HepG2 (cell line): ENCODE results near the gene ANKZF1. TPM values are rescaled to one million over a fixed set of nuclear protein-coding genes. Genes with fewer than 3 reads are reported as not detected.

Experiments used
- ADNP ChIP-seq: sonication (generic); formaldehyde crosslinking; IDR thresholded peaks from 2 replicates; pipeline ENCODE4 v1.4.0; 2020; ENCODE audit warnings: missing genetic modification reagents
- ATF1 ChIP-seq: IDR thresholded peaks from 2 replicates; pipeline ENCODE4 v1.6.1; 2016; ENCODE audit warnings: mild to moderate bottlenecking, control low read depth
- CAMTA2 ChIP-seq: sonication (generic); formaldehyde crosslinking; IDR thresholded peaks from 2 replicates; pipeline ENCODE4 v1.4.0; 2020; ENCODE audit warnings: mild to moderate bottlenecking, missing genetic modification reagents, borderline replicate concordance
- CHCHD3 ChIP-seq: sonication (generic); formaldehyde crosslinking; IDR thresholded peaks from 2 replicates; pipeline ENCODE4 v1.8.0; 2022; ENCODE audit warnings: mild to moderate bottlenecking, missing genetic modification reagents, moderate library complexity
- HMG20B ChIP-seq: conservative IDR thresholded peaks from 2 replicates; pipeline ENCODE4 v1.6.1; 2016; ENCODE audit warnings: missing genetic modification reagents, missing compliant biosample characterization
- JUND ChIP-seq: sonication (generic); formaldehyde crosslinking; IDR thresholded peaks from 2 replicates; pipeline ENCODE4 v1.8.0; 2022; ENCODE audit warnings: mild to moderate bottlenecking, missing genetic modification reagents
- PAWR ChIP-seq: sonication (generic); formaldehyde crosslinking; IDR thresholded peaks from 2 replicates; pipeline ENCODE4 v1.4.0; 2020; ENCODE audit warnings: missing genetic modification reagents, mild to moderate bottlenecking, borderline replicate concordance
- SP140L ChIP-seq: sonication (generic); formaldehyde crosslinking; IDR thresholded peaks from 2 replicates; pipeline ENCODE4 v1.4.0; 2020; ENCODE audit warnings: missing genetic modification reagents, borderline replicate concordance
- STAG1 ChIP-seq: sonication (generic); formaldehyde crosslinking; IDR thresholded peaks from 2 replicates; pipeline ENCODE4 v1.4.0; 2020; ENCODE audit warnings: missing genetic modification reagents
- ZBTB7A ChIP-seq: sonication (generic); formaldehyde crosslinking; IDR thresholded peaks from 2 replicates; pipeline ENCODE4 v1.8.0; 2022; ENCODE audit warnings: mild to moderate bottlenecking, missing genetic modification reagents
- ZNF556 ChIP-seq: sonication (generic); formaldehyde crosslinking; IDR thresholded peaks from 2 replicates; pipeline ENCODE4 v1.4.0; 2020; ENCODE audit warnings: mild to moderate bottlenecking, missing genetic modification reagents, borderline replicate concordance
- ZNF607 ChIP-seq: sonication (generic); formaldehyde crosslinking; IDR thresholded peaks from 2 replicates; pipeline ENCODE4 v1.5.1; 2020; ENCODE audit warnings: missing genetic modification reagents, mild to moderate bottlenecking, borderline replicate concordance
- ZNF766 ChIP-seq: sonication (generic); formaldehyde crosslinking; IDR thresholded peaks from 2 replicates; pipeline ENCODE4 v1.5.0; 2020; ENCODE audit warnings: missing genetic modification reagents, borderline replicate concordance
- polyA plus RNA-seq, 8 experiments: library from polyadenylated mRNA; depleted of rRNA in 3 of 8; stranded (reverse) in 7 of 8; unstranded in 1 of 8; fragments of >200 nt; fragmentation: Illumina TruSeq in 4 of 8; extraction: Trizol in 4 of 8; gene quantifications; 2 replicates each; pipeline versions ENCODE4 v1.2.1 to v1.2.3, GENCODE V29; 2011 to 2016; ENCODE audit warnings: low read depth in 4 of 8, missing spikeins in 1 of 8, mixed read lengths in 1 of 8; ENCODE audit not compliant: insufficient read depth in 1 of 8
- total RNA-seq, 5 experiments: library from RNA; depleted of rRNA; stranded (reverse); fragments of >200 nt; fragmentation: Illumina TruSeq; extraction: Trizol; gene quantifications; 2 replicates each; pipeline ENCODE4 v1.2.3, GENCODE V29; 2016; ENCODE audit warnings: low read depth in 1 of 5
- TF ChIP-seq, protein P1 (sequence below): sonication (generic); formaldehyde crosslinking; IDR thresholded peaks from 2 replicates; pipeline ENCODE4 v1.4.0; 2020; ENCODE audit warnings: mild to moderate bottlenecking, missing genetic modification reagents
- TF ChIP-seq, protein P2 (sequence below): sonication (generic); formaldehyde crosslinking; IDR thresholded peaks from 2 replicates; pipeline ENCODE4 v1.4.0; 2020; ENCODE audit warnings: missing genetic modification reagents
- TF ChIP-seq, protein P3 (sequence below): sonication (generic); formaldehyde crosslinking; IDR thresholded peaks from 2 replicates; pipeline ENCODE4 v1.4.0; 2020; ENCODE audit warnings: mild to moderate bottlenecking, missing genetic modification reagents
- TF ChIP-seq, protein P4 (sequence below): sonication (generic); formaldehyde crosslinking; IDR thresholded peaks from 2 replicates; pipeline ENCODE4 v1.4.0; 2020; ENCODE audit warnings: missing genetic modification reagents
- TF ChIP-seq, protein P5 (sequence below): sonication (generic); formaldehyde crosslinking; IDR thresholded peaks from 2 replicates; pipeline ENCODE4 v1.5.0; 2020; ENCODE audit warnings: missing genetic modification reagents

ANKZF1 gene
- total and polyA plus RNA-seq, 2 of the 13 experiments (the other 11 are each of a cell fraction or from before 2014, with no cell fraction given), result 25.3 to 128 TPM

DNA sequence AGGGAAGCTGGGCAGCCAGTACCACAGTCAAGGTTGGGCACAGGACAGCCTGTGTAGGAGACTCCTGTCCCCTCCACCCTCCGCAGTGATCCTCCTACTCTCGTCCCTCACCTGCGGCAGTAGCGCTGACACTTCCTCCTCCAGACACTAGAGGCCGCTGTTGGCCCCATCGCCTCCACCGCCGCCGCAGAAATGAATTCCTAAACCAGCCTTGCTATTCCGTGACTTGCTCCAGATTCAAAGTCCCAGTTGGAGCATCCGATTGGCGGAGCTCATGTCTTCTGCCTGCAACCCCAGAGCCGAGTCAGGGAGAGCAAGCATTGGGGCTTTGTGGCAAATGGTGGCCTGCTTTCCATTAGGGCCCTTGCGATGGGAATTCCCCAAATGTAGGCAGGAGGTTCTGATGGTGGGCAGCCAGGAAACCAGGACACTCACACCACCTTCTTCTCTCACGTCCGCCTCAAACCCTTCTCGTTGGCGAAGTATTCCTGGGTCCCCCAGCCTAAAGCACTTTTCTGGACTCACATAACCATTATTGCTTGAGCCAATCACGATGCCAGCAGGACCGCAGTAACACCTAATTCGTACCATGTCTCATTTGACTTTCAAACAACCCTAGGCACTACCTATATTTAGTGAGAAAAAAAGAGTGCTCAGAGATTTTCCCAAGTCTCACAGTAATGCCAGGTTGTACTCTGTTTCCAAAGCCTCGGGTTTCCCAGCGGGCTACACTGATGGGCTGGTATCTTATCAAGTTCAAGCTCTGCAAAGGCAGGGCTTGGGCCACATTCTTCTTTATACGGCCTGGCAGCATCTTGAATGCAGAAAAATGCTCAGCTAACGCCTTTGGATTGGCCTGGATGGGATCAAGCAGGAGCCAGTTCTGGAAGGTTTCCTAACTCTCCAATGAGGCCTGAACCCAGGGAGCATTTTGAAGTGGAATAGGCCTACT, 48.4 kb downstream of the ANKZF1 start (continued):
- TF ChIP-seq, protein P1, sequence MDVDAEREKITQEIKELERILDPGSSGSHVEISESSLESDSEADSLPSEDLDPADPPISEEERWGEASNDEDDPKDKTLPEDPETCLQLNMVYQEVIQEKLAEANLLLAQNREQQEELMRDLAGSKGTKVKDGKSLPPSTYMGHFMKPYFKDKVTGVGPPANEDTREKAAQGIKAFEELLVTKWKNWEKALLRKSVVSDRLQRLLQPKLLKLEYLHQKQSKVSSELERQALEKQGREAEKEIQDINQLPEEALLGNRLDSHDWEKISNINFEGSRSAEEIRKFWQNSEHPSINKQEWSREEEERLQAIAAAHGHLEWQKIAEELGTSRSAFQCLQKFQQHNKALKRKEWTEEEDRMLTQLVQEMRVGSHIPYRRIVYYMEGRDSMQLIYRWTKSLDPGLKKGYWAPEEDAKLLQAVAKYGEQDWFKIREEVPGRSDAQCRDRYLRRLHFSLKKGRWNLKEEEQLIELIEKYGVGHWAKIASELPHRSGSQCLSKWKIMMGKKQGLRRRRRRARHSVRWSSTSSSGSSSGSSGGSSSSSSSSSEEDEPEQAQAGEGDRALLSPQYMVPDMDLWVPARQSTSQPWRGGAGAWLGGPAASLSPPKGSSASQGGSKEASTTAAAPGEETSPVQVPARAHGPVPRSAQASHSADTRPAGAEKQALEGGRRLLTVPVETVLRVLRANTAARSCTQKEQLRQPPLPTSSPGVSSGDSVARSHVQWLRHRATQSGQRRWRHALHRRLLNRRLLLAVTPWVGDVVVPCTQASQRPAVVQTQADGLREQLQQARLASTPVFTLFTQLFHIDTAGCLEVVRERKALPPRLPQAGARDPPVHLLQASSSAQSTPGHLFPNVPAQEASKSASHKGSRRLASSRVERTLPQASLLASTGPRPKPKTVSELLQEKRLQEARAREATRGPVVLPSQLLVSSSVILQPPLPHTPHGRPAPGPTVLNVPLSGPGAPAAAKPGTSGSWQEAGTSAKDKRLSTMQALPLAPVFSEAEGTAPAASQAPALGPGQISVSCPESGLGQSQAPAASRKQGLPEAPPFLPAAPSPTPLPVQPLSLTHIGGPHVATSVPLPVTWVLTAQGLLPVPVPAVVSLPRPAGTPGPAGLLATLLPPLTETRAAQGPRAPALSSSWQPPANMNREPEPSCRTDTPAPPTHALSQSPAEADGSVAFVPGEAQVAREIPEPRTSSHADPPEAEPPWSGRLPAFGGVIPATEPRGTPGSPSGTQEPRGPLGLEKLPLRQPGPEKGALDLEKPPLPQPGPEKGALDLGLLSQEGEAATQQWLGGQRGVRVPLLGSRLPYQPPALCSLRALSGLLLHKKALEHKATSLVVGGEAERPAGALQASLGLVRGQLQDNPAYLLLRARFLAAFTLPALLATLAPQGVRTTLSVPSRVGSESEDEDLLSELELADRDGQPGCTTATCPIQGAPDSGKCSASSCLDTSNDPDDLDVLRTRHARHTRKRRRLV (CRISPR knock-in tag), result no peak
- TF ChIP-seq, protein P2, sequence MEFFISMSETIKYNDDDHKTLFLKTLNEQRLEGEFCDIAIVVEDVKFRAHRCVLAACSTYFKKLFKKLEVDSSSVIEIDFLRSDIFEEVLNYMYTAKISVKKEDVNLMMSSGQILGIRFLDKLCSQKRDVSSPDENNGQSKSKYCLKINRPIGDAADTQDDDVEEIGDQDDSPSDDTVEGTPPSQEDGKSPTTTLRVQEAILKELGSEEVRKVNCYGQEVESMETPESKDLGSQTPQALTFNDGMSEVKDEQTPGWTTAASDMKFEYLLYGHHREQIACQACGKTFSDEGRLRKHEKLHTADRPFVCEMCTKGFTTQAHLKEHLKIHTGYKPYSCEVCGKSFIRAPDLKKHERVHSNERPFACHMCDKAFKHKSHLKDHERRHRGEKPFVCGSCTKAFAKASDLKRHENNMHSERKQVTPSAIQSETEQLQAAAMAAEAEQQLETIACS (CRISPR knock-in tag), result no peak
- TF ChIP-seq ADNP (CRISPR knock-in tag) (no peak), JUND (CRISPR knock-in tag) (no peak), SP140L (CRISPR knock-in tag) (no peak), CHCHD3 (CRISPR knock-in tag) (no peak), PAWR (CRISPR knock-in tag) (no peak), ZNF607 (CRISPR knock-in tag) (0 out of 2 replicates have a peak, but pooled peaks have one; percentile 34), STAG1 (CRISPR knock-in tag) (peak; percentile 73), HMG20B (no peak; the same call in 1 of the 2 replicates), ATF1 (CRISPR knock-in tag) (no peak), ZNF556 (peak; percentile 87), CAMTA2 (CRISPR knock-in tag) (no peak; the same call in 1 of the 2 replicates), ZBTB7A (CRISPR knock-in tag) (no peak), ZNF766 (no peak)
- TF ChIP-seq, protein P3, sequence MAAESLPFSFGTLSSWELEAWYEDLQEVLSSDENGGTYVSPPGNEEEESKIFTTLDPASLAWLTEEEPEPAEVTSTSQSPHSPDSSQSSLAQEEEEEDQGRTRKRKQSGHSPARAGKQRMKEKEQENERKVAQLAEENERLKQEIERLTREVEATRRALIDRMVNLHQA (CRISPR knock-in tag), result no peak
- TF ChIP-seq, protein P4, sequence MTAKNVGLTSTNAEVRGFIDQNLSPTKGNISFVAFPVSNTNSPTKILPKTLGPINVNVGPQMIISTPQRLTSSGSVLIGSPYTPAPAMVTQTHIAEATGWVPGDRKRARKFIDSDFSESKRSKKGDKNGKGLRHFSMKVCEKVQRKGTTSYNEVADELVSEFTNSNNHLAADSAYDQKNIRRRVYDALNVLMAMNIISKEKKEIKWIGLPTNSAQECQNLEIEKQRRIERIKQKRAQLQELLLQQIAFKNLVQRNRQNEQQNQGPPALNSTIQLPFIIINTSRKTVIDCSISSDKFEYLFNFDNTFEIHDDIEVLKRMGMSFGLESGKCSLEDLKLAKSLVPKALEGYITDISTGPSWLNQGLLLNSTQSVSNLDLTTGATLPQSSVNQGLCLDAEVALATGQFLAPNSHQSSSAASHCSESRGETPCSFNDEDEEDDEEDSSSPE (CRISPR knock-in tag), result no peak
- TF ChIP-seq, protein P5, sequence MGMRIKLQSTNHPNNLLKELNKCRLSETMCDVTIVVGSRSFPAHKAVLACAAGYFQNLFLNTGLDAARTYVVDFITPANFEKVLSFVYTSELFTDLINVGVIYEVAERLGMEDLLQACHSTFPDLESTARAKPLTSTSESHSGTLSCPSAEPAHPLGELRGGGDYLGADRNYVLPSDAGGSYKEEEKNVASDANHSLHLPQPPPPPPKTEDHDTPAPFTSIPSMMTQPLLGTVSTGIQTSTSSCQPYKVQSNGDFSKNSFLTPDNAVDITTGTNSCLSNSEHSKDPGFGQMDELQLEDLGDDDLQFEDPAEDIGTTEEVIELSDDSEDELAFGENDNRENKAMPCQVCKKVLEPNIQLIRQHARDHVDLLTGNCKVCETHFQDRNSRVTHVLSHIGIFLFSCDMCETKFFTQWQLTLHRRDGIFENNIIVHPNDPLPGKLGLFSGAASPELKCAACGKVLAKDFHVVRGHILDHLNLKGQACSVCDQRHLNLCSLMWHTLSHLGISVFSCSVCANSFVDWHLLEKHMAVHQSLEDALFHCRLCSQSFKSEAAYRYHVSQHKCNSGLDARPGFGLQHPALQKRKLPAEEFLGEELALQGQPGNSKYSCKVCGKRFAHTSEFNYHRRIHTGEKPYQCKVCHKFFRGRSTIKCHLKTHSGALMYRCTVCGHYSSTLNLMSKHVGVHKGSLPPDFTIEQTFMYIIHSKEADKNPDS (CRISPR knock-in tag), result no peak
